Aorta (tissue), 5 donors: ENCODE data around the gene AXIN1. TPM values are rescaled to one million over a fixed set of nuclear protein-coding genes. Genes with fewer than 3 reads are reported as not detected.
"Not testable (repeated sequence)": the region's sequence is repeated elsewhere in the genome, so short reads cannot be mapped to it uniquely, and the experiment has no call there.

Experiments used
- ATAC-seq: fragments of 200-7000 bp; cut with Tn5 transposase; one replicate; pipeline ENCODE4 v1.9.1; 2022; ENCODE audit warnings: moderate library complexity; ENCODE audit not compliant: low FRiP score
- DNase-seq, 2 donors: peaks; one replicate each; pipeline ENCODE4 v3.0.0-alpha.2; 2020
- H3K27ac ChIP-seq, 2 donors: one replicate each; pipeline ENCODE4 v1.5.1; 2013; ENCODE audit warnings: low read length in 2 of 2, mild to moderate bottlenecking in 2 of 2, moderate library complexity in 2 of 2, control low read depth in 1 of 2, inconsistent platforms in 1 of 2, low read depth in 1 of 2
- H3K27me3 ChIP-seq, 2 donors: one replicate each; pipeline ENCODE4 v1.6.1; 2013; ENCODE audit warnings: control low read depth in 1 of 2, low read length in 1 of 2, mild to moderate bottlenecking in 1 of 2, moderate library complexity in 1 of 2; ENCODE audit not compliant: insufficient read depth in 2 of 2, control insufficient read depth in 1 of 2
- H3K36me3 ChIP-seq, 2 donors: one replicate each; pipeline ENCODE4 v1.6.1; 2013; ENCODE audit warnings: control low read depth in 1 of 2, low read length in 1 of 2, mild to moderate bottlenecking in 1 of 2; ENCODE audit not compliant: insufficient read depth in 2 of 2, control insufficient read depth in 1 of 2
- H3K4me1 ChIP-seq, 2 donors: one replicate each; pipeline ENCODE4 v1.6.1; 2013; ENCODE audit warnings: low read length in 2 of 2, control low read depth in 1 of 2, mild to moderate bottlenecking in 1 of 2, moderate library complexity in 1 of 2; ENCODE audit not compliant: insufficient read depth in 2 of 2, control insufficient read depth in 1 of 2
- H3K4me3 ChIP-seq, 2 donors: one replicate each; pipeline ENCODE4 v1.5.1; 2013; ENCODE audit warnings: low read length in 2 of 2, control low read depth in 1 of 2, mild to moderate bottlenecking in 1 of 2
- H3K9me3 ChIP-seq: one replicate; pipeline ENCODE4 v1.6.1; 2013; ENCODE audit warnings: mild to moderate bottlenecking, low read length; ENCODE audit not compliant: control insufficient read depth
- WGBS, 2 donors: extraction: QIAGEN DNeasy Blood & Tissue Kit; methylation state at CpG; one replicate each; pipeline ENCODE4 v1.1.7; 2013; 5-methylcytosine and 5-hydroxymethylcytosine counted together
- intact Hi-C, 2 donors: fragments of 100-400 bp; cut with DNase I; formaldehyde crosslinking; loops; one replicate each; pipeline versions ENCODE4 v1.14.2 to v1.15.0; 2022
- polyA plus RNA-seq, 2 donors: library from polyadenylated mRNA; stranded (reverse); fragments of 200-250 nt; gene quantifications; one replicate each; pipeline ENCODE4 v1.2.3, GENCODE V29; 2013
- total RNA-seq, 2 donors: library from RNA; stranded (reverse); fragmentation: NEBNext Ultra II Directional; extraction: Animal tissue kit (Norgen Biotek cat#: 25700); gene quantifications; one replicate each; pipeline ENCODE4 v1.2.1, GENCODE V29; 2021
- donor health status: healthy with polysubstance abuse.
- donor health status: Bipolar disorder and iron deficiency.
- donor health status: DM: no; HTN: no; CAD: no.
- donor health status: DM: no; HTN: no; CAD: no.
- donor health status: DM: yes; HTN: yes; CAD: no.

AXIN1 gene
- total and polyA plus RNA-seq, 4 donors, result 9.1 to 19.8 (median 15.6) TPM

DNA sequence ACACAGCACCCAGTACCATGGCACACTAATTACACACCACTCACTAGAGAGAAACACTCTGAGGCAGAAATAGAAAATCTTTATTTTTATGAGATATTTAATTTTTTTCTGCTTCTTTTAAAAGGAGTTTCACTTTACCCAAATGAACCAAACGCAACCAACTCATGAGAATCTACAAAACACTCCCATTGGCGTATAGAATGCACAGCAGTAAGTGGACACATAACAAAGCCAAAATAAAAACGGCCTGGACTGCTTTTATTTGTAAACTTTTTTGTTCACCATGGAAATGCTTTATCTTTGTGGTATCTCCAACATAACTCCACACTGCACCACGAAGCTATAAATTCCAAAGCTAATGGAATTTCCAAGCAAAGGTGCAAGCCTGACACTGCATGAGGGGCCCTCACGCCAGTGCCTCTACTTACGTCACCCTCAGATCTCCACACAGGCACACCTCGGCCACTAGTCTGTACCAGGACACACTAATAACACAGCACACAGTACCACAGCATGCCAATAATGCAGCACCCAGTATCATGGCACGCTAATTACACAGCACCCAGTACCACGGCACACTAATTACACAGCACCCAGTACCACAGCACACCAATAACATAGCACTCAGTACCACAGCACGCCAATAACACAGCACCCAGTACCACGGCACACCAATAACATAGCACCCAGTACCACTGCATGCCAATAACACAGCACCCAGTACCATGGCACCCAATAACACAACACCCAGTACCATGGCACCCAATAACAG is 17.5 kb downstream of the AXIN1 start:
- not testable (repeated sequence) for DNase-seq, H3K27ac ChIP-seq, H3K36me3 ChIP-seq, ATAC-seq, H3K4me1 ChIP-seq, H3K27me3 ChIP-seq, H3K9me3 ChIP-seq, H3K4me3 ChIP-seq
- 83 to 87% methylated on average over 11 of the region's 11 CpGs for WGBS, 2 donors
- intact Hi-C loops, result loop anchor here in 1 of 2 donors (10.0 kb wide), 1 partner anchor 90 kb away; no protein-coding TSS in a partner anchor

DNA sequence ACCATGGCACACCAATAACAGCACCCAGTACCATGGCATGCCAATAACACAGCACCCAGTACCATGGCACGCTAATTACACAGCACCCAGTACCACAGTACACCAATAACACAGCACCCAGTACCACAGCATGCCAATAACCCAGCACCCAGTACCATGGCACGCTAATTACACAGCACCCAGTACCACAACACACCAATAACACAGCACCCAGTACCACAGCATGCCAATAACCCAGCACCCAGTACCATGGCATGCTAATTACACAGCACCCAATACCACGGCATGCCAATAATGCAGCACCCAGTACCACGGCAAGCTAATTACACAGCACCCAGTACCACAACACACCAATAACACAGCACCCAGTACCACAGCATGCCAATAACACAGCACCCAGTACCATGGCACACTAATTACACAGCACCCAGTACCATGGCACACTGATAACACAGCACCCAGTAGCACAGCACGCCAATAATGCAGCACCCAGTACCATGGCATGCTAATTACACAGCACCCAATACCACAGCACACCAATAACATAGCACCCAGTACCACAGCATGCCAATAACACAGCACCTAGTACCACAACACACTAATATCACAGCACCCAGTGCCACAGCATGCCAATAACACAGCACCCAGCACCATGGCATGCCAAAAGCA is 18.2 kb downstream of the AXIN1 start:
- H3K4me1 ChIP-seq, H3K36me3 ChIP-seq, H3K27ac ChIP-seq, H3K4me3 ChIP-seq, ATAC-seq, H3K27me3 ChIP-seq, DNase-seq, H3K9me3 ChIP-seq: not testable (repeated sequence)
- WGBS, 2 donors, result 97 to 99% methylated on average over 5 of the region's 5 CpGs
- intact Hi-C loops, result loop anchor here in 1 of 2 donors (10.0 kb wide), 1 partner anchor 89 kb away; no protein-coding TSS in a partner anchor

GRCh38 chr16:333406-334094 is 19.0 kb downstream of the AXIN1 start:
- H3K4me1 ChIP-seq, result no peaks in the 10 kb centered on the region
- DNase-seq (no peak), ATAC-seq (no peak)
- WGBS, 2 donors, result 41 to 44% methylated on average over 6 of the region's 6 CpGs
- H3K9me3 ChIP-seq, result no peaks in the 10 kb centered on the region
- H3K4me3 ChIP-seq, result no peak overlapping the region
- no peak overlapping the region for H3K27ac ChIP-seq
- no peaks in the 10 kb centered on the region for H3K27me3 ChIP-seq
- no peaks in the 10 kb centered on the region for H3K36me3 ChIP-seq
- intact Hi-C loops, result loop anchor here in 1 of 2 donors (10.0 kb wide), 1 partner anchor 89 kb away; no protein-coding TSS in a partner anchor

DNA sequence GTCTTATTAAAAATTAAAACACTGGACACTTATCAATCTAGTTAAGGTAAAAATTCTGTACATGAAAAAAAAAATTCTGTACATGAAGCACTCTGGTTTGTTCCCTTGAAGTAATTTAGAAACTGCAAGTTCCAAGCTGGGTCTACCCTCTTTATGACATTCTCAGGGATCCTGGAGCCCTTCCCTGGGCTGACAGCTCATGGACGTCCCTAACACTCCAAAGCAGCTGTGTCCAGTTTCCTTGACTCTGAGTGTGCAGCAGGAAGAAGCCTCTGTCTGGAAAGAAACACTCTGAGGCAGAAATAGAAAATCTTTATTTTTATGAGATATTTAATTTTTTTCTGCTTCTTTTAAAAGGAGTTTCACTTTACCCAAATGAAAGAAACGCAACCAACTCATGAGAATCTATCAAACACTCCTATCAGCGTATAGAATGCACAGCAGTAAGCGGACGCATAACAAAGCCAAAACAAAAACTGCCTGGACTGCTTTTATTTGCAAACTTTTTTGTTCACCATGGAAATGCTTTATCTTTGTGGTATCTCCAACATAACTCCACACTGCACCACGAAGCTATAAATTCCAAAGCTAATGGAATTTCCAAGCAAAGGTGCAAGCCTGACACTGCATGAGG is 21.2 kb downstream of the AXIN1 start:
- not testable (repeated sequence) for H3K4me3 ChIP-seq, H3K9me3 ChIP-seq, DNase-seq, ATAC-seq, H3K4me1 ChIP-seq, H3K27ac ChIP-seq, H3K27me3 ChIP-seq, H3K36me3 ChIP-seq
- intact Hi-C loops, result loop anchor here in 1 of 2 donors (10.0 kb wide), 1 partner anchor 86 kb away; no protein-coding TSS in a partner anchor
- 70 to 73% methylated on average over 5 to 6 of the region's 6 CpGs for WGBS, 2 donors

DNA sequence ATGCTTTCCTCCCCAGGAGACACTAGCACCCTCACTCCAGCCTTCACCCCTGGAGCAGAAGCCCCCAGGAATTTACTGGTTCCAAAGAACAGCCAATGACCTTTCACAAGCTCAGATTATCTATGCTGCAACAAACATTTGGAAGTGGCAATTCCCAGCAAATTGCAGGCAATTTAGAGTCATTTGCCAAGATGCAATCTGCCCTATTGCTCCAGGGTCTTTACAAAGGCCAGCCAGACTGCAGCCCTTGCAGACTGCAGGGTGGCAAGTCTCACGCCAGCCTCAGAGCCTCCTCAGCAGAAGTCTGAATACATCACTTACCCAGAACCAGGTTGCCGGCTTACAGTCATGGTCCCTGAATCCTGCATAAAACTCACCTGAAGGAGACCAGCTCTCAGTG is 21.8 kb downstream of the AXIN1 start:
- H3K27ac ChIP-seq, result no peak overlapping the region
- H3K9me3 ChIP-seq, result no peaks in the 10 kb centered on the region
- no peaks in the 10 kb centered on the region for H3K4me1 ChIP-seq
- H3K27me3 ChIP-seq, result no peaks in the 10 kb centered on the region
- H3K36me3 ChIP-seq, result no peaks in the 10 kb centered on the region
- WGBS, 2 donors, result 76 to 83% methylated on average over 2 of the region's 2 CpGs
- intact Hi-C loops, result loop anchor here in 1 of 2 donors (10.0 kb wide), 1 partner anchor 86 kb away; no protein-coding TSS in a partner anchor
- H3K4me3 ChIP-seq, result no peak overlapping the region
- ATAC-seq (no peak), DNase-seq (no peak)

DNA sequence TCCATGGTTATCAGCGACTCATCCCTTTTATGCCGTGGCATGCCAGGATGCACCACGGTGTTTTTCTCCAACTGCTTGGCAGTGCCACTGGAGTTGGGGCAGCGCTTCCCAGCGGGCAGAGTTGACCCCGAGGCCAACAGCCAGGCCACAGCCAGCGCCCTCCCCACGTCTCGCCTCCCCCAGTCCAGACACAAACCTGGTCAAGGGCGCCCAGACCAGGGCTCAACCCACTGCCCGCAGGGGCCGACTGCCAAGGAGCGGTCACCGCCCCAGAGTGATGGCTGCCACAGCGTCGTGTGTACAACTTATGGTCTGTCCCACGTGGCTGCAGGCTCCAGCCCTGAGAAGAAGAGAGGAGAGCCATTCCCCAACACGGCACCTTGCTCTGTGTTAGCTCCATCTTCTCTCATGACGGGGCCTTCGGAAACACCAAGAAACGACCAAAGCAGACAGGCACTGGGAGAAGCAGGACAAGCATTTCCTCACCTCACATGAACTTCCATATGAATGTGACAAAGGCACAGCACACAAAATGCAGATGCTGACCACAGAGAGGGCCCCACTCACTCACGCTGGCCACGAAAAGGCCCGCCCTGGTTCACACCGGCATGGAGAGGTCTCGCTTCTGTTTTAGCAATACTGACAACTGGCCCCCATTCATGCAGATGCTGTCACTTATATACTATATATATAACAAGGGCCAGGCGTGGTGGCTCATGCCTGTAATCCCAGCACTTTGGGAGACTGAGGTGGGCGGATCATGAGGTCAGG is 27.0 kb downstream of the AXIN1 start:
- ATAC-seq (no peak), DNase-seq (no peak)
- no peaks in the 10 kb centered on the region for H3K27me3 ChIP-seq
- 92% methylated on average over 28 of the region's 28 CpGs for WGBS, 2 donors
- no peak overlapping the region for H3K4me3 ChIP-seq
- no peaks in the 10 kb centered on the region for H3K9me3 ChIP-seq
- H3K27ac ChIP-seq, result no peak overlapping the region
- no peaks in the 10 kb centered on the region for H3K4me1 ChIP-seq
- no peaks in the 10 kb centered on the region for H3K36me3 ChIP-seq
- intact Hi-C loops, result no loop called here

DNA sequence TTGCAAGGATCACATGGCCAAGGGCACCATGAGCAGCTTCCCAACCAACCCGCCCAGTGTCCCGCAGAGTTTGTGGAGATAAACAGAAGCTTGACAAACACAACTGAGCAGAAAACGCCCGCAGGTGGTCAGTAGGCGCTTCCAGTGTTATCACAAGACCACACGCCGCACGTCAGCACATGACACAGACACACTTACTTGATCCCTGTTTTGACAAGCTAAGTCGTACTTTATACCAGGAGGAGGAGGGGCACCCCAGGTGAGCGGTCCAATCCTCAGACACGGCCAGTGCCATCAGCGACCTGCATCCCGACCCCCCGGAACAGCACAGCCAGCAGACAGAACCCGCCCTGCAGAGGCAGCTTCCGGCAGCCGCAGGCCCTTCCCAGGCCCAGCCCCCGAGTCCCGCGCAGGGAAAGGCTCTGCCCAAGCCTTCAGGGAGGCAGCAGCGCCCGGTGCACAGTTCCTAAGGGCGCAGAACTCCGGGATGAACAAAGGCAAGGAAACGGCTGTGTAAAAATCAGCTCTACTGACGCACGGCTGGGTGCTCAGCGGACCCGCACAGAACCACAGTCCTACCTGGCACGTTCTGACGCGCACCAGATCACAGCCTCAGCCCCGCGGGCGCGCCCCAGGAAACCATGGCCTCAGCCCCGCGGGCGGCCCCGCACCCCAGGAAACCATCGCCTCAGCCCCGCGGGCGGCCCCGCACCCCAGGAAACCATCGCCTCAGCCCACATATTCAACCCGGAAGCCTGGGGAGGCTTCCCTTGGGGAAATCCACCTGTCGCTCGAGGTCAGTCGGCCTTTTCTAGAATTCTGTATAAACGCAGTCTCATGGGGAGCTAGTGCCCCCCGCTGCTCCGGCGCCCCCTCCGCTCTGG is 27.8 kb downstream of the AXIN1 start:
- Histone ChIP-seq H3K36me3 (no peaks in the 10 kb centered on the region), H3K9me3 (no peaks in the 10 kb centered on the region), H3K27me3 (no peaks in the 10 kb centered on the region), H3K27ac (no peak overlapping the region), H3K4me1 (no peaks in the 10 kb centered on the region), H3K4me3 (no peak overlapping the region)
- DNase-seq (peak in 1 of 2 donors; percentile 74), ATAC-seq (no peak)
- intact Hi-C loops, result no loop called here
- 77 to 81% methylated on average over 55 of the region's 55 CpGs for WGBS, 2 donors
